Mucosa of rectum (tissue), 2 donors: ENCODE measurements around the gene C10orf71.

Experiments
- H3K27ac ChIP-seq, 2 donors: one replicate each; pipeline ENCODE4 v1.7.0; 2013; ENCODE audit warnings: inconsistent platforms in 2 of 2, low read depth in 2 of 2, low read length in 2 of 2
- H3K27me3 ChIP-seq, 2 donors: one replicate each; pipeline ENCODE4 v1.7.0; 2013; ENCODE audit warnings: low read length in 2 of 2; ENCODE audit not compliant: control insufficient read depth in 2 of 2, insufficient read depth in 2 of 2
- H3K36me3 ChIP-seq, 2 donors: one replicate each; pipeline ENCODE4 v1.7.0; 2013; ENCODE audit warnings: low read length in 2 of 2; ENCODE audit not compliant: control insufficient read depth in 2 of 2, insufficient read depth in 2 of 2
- H3K4me1 ChIP-seq, 2 donors: one replicate each; pipeline ENCODE4 v1.7.0; 2013; ENCODE audit warnings: low read length in 2 of 2, mild to moderate bottlenecking in 1 of 2; ENCODE audit not compliant: control insufficient read depth in 2 of 2, insufficient read depth in 2 of 2
- H3K4me3 ChIP-seq, 2 donors: one replicate each; pipeline ENCODE4 v1.7.0; 2013; ENCODE audit warnings: low read length in 2 of 2
- H3K9ac ChIP-seq, 2 donors: one replicate each; pipeline ENCODE4 v1.7.0; 2013; ENCODE audit warnings: low read length in 2 of 2, low read depth in 1 of 2, mild to moderate bottlenecking in 1 of 2
- H3K9me3 ChIP-seq, 2 donors: one replicate each; pipeline ENCODE4 v1.7.0; 2013; ENCODE audit warnings: low read length in 2 of 2; ENCODE audit not compliant: control insufficient read depth in 2 of 2
- donor health status: healthy.
- donor health status: Normal muscosa, but diverticular disease.

C10orf71 gene

DNA sequence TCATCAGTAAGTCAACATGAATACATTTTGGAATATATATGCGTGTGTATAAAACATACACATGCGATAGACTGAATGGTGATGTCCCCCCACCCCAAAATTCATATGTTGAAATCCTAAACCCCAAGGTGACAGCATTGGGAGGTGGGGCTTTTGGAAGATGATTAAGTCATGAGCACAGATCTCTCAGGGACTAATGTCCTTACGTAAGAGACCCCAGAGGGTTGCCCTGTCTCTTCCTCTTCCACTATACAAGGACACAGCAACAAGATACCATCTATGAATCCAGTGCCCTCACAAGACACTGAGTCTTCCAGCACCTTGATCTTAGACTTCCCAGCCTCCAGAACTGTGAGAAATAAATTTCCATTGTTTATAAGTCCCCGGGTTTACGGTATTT lies 74.4 kb downstream of the C10orf71 start:
- H3K4me1 ChIP-seq = no peaks in the 10 kb centered on the region
- no peak overlapping the region for H3K9ac ChIP-seq
- H3K9me3 ChIP-seq = no peaks in the 10 kb centered on the region
- no peaks in the 10 kb centered on the region for H3K36me3 ChIP-seq
- H3K27ac ChIP-seq = no peak overlapping the region
- H3K4me3 ChIP-seq = no peak overlapping the region
- no peaks in the 10 kb centered on the region for H3K27me3 ChIP-seq

DNA sequence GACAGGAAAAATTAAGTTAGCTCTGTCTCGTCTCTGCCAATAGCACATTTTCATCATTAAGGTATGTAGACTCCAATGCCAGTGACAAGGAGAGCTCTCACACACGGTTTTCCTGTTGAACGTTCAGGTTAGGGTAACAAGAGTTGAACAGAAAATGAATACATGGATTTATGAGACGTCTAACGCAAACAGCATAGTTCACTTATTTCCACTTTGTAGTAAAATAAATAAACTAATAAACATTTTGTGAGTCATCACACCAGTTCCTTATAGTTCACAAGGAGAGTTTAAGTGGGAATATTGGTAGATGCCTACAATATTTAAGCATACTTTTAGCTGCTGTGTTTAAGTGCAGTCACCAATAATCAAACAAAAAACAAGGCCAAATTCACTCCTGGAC lies 75.8 kb downstream of the C10orf71 start:
- H3K27me3 ChIP-seq = no peaks in the 10 kb centered on the region
- no peaks in the 10 kb centered on the region for H3K9me3 ChIP-seq
- H3K4me3 ChIP-seq = no peak overlapping the region
- H3K27ac ChIP-seq = no peak overlapping the region
- H3K36me3 ChIP-seq = no peaks in the 10 kb centered on the region
- no peaks in the 10 kb centered on the region for H3K4me1 ChIP-seq
- no peak overlapping the region for H3K9ac ChIP-seq

DNA sequence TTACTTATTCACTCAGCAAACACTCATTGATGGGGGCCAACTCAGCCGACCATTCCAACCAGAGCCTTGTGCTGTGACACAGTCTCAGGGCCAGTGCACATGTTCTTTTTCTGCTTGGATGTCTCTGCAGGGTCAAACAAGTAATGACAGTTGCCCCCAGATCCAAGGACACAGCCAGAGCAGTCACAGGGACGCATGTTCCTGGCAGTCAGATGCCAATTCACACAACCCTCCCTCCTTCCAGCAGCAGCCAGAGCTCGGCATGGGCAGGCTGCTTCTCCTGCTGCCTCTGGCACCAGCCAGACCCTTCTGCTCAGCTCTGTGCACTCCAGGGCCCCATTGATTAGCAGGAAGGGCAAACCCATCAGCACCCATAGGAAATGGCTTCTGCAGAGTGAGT lies 76.6 kb downstream of the C10orf71 start:
- Histone ChIP-seq H3K4me3 (no peak overlapping the region), H3K9ac (no peak overlapping the region), H3K27ac (no peak overlapping the region), H3K9me3 (no peaks in the 10 kb centered on the region), H3K36me3 (no peaks in the 10 kb centered on the region), H3K4me1 (no peaks in the 10 kb centered on the region), H3K27me3 (no peaks in the 10 kb centered on the region)
